ENCODE results near the gene KCTD1.

- no peak for TF ChIP-seq TAF1 (IDR thresholded peaks at IDR 0.05; ENCODE audit: low read depth, low read length)
- TF ChIP-seq, protein P1, sequence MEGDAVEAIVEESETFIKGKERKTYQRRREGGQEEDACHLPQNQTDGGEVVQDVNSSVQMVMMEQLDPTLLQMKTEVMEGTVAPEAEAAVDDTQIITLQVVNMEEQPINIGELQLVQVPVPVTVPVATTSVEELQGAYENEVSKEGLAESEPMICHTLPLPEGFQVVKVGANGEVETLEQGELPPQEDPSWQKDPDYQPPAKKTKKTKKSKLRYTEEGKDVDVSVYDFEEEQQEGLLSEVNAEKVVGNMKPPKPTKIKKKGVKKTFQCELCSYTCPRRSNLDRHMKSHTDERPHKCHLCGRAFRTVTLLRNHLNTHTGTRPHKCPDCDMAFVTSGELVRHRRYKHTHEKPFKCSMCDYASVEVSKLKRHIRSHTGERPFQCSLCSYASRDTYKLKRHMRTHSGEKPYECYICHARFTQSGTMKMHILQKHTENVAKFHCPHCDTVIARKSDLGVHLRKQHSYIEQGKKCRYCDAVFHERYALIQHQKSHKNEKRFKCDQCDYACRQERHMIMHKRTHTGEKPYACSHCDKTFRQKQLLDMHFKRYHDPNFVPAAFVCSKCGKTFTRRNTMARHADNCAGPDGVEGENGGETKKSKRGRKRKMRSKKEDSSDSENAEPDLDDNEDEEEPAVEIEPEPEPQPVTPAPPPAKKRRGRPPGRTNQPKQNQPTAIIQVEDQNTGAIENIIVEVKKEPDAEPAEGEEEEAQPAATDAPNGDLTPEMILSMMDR (IDR thresholded peaks at IDR 0.05; ENCODE audit: control extremely low read depth in 1 of 3, insufficient read depth in 1 of 3, low read depth in 1 of 3, low read length in 3 of 3), result no peak
Observed at GRCh38 chr18:26476697-26477096, 71.7 kb downstream of the KCTD1 start.

All from H1 (cell line).